Activated naive CD4-positive, alpha-beta T cell treated with anti-CD3 and anti-CD28 coated beads, Interleukin-2, amount 10 ng/mL, durations not matched to agents 7 days and 5 days (primary cell): ENCODE data around the gene XPO6.
"Not testable (repeated sequence)": the region's sequence is repeated elsewhere in the genome, so short reads cannot be mapped to it uniquely, and the experiment has no call there.

Experiments
- CTCF ChIA-PET: fragments of 350-600 bp; sonication (Branson Sonifier 250); formaldehyde crosslinking; loops from one replicate; lab custom pipeline; 2021; ENCODE audit warnings: antibody characterized with exemption; lab: Charles Lee
- DNase-seq: peaks from one replicate; pipeline ENCODE4 v3.0.0-alpha.2; 2020
- H3K27ac Mint-ChIP-seq: one replicate; pipeline ENCODE4 v1.8.0; 2021; ENCODE audit warnings: mild to moderate bottlenecking, moderate library complexity, mixed read lengths
- H3K27me3 Mint-ChIP-seq: one replicate; pipeline ENCODE4 v1.8.0; 2021; ENCODE audit warnings: mild to moderate bottlenecking, mixed read lengths
- H3K36me3 Mint-ChIP-seq: one replicate; pipeline ENCODE4 v1.8.0; 2021; ENCODE audit warnings: mixed read lengths
- H3K4me1 Mint-ChIP-seq: one replicate; pipeline ENCODE4 v1.8.0; 2021; ENCODE audit warnings: mixed read lengths
- H3K4me3 Mint-ChIP-seq: one replicate; pipeline ENCODE4 v1.8.0; 2021; ENCODE audit warnings: mild to moderate bottlenecking, moderate library complexity, mixed read lengths
- H3K9me3 Mint-ChIP-seq: one replicate; pipeline ENCODE4 v1.8.0; 2021; ENCODE audit warnings: mixed read lengths

Gene XPO6

GRCh38 chr16:28231763-28232162, 20.0 kb upstream of the XPO6 start:
- CTCF ChIA-PET = interaction anchor here (1.2 kb wide), 2 partner anchors 13 to 18 kb away, joined by 3 to 4 read pairs; no protein-coding TSS in a partner anchor
- H3K36me3 Mint-ChIP-seq = no peaks in the 10 kb centered on the region
- peaks cover 23% of the 10 kb centered on the region for H3K27me3 Mint-ChIP-seq
- no peak overlapping the region for H3K27ac Mint-ChIP-seq
- no peaks in the 10 kb centered on the region for H3K4me1 Mint-ChIP-seq
- DNase-seq = no peak
- H3K4me3 Mint-ChIP-seq = no peak overlapping the region
- H3K9me3 Mint-ChIP-seq = peaks cover 2% of the 10 kb centered on the region

GRCh38 chr16:28223909-28224308, 12.1 kb upstream of the XPO6 start:
- not testable (repeated sequence) for H3K4me1 Mint-ChIP-seq, H3K9me3 Mint-ChIP-seq, H3K36me3 Mint-ChIP-seq, H3K27ac Mint-ChIP-seq, H3K4me3 Mint-ChIP-seq, DNase-seq
- CTCF ChIA-PET = interaction anchor here (0.8 to 1.3 kb wide), 2 partner anchors 87 to 252 kb away, joined by 3 to 4 read pairs; no protein-coding TSS in a partner anchor
- peaks cover 14% of the 10 kb centered on the region for H3K27me3 Mint-ChIP-seq

- not testable (repeated sequence) for H3K36me3 Mint-ChIP-seq, H3K4me3 Mint-ChIP-seq, DNase-seq, H3K27ac Mint-ChIP-seq, H3K27me3 Mint-ChIP-seq, H3K4me1 Mint-ChIP-seq, H3K9me3 Mint-ChIP-seq
- CTCF ChIA-PET = interaction anchor here (1.1 to 4.6 kb wide), 3 partner anchors 10 to 97 kb away, joined by 3 to 100 read pairs (median 3); no protein-coding TSS in a partner anchor
Measured at GRCh38 chr16:28219777-28220176, 8.0 kb upstream of the XPO6 start.

- Mint-ChIP-seq H3K4me1 (peaks cover 8% of the 10 kb centered on the region), H3K36me3 (no peaks in the 10 kb centered on the region), H3K27ac (no peak overlapping the region), H3K9me3 (no peaks in the 10 kb centered on the region), H3K27me3 (peaks cover 8% of the 10 kb centered on the region), H3K4me3 (no peak overlapping the region)
- CTCF ChIA-PET = interaction anchor here (0.6 to 4.6 kb wide), 7 partner anchors 10 to 248 kb away, joined by 3 to 100 read pairs (median 3); no protein-coding TSS in a partner anchor
- no peak for DNase-seq
Measured at GRCh38 chr16:28219282-28219681, 7.5 kb upstream of the XPO6 start.

GRCh38 chr16:28218109-28218508, 6.3 kb upstream of the XPO6 start:
- Mint-ChIP-seq H3K27ac (no peak overlapping the region), H3K27me3 (no peaks in the 10 kb centered on the region), H3K4me1 (peaks cover 11% of the 10 kb centered on the region), H3K4me3 (no peak overlapping the region), H3K9me3 (no peaks in the 10 kb centered on the region), H3K36me3 (no peaks in the 10 kb centered on the region)
- DNase-seq = peak; percentile 80
- CTCF ChIA-PET = interaction anchor here (0.5 to 4.6 kb wide), 30 partner anchors 8 to 813 kb away, joined by 3 to 100 read pairs (median 4); no protein-coding TSS in a partner anchor

- H3K4me3 Mint-ChIP-seq = no peak overlapping the region
- no peak for DNase-seq
- H3K9me3 Mint-ChIP-seq = no peaks in the 10 kb centered on the region
- H3K27me3 Mint-ChIP-seq = no peaks in the 10 kb centered on the region
- H3K4me1 Mint-ChIP-seq = peaks cover 17% of the 10 kb centered on the region
- no peak overlapping the region for H3K27ac Mint-ChIP-seq
- no peaks in the 10 kb centered on the region for H3K36me3 Mint-ChIP-seq
- CTCF ChIA-PET = interaction anchor here (0.8 to 4.6 kb wide), 13 partner anchors 15 to 570 kb away, joined by 3 to 100 read pairs (median 5); no protein-coding TSS in a partner anchor
Measured at GRCh38 chr16:28217326-28217725, 5.6 kb upstream of the XPO6 start.

- DNase-seq = no peak
- Mint-ChIP-seq H3K9me3 (peaks cover 1% of the 10 kb centered on the region), H3K27ac (peak overlapping the region; percentile 67), H3K36me3 (peaks cover 7% of the 10 kb centered on the region), H3K27me3 (no peaks in the 10 kb centered on the region), H3K4me1 (peaks cover 38% of the 10 kb centered on the region), H3K4me3 (no peak overlapping the region)
- CTCF ChIA-PET = interaction anchor here (1.2 to 1.3 kb wide), 2 partner anchors 46 to 72 kb away, joined by 3 read pairs; no protein-coding TSS in a partner anchor
Measured at GRCh38 chr16:28213396-28213795, 1.6 kb upstream of the XPO6 start.

- peak overlapping the region; percentile 79 for H3K4me3 Mint-ChIP-seq
- no peak for DNase-seq
- H3K27ac Mint-ChIP-seq = peak overlapping the region; percentile 87
- H3K9me3 Mint-ChIP-seq = peaks cover 1% of the 10 kb centered on the region
- CTCF ChIA-PET = interaction anchor here (1.2 to 1.3 kb wide), 2 partner anchors 45 to 71 kb away, joined by 3 read pairs; no protein-coding TSS in a partner anchor
- H3K36me3 Mint-ChIP-seq = peaks cover 9% of the 10 kb centered on the region
- peaks cover 41% of the 10 kb centered on the region for H3K4me1 Mint-ChIP-seq
- H3K27me3 Mint-ChIP-seq = no peaks in the 10 kb centered on the region
Measured at GRCh38 chr16:28212532-28212873, 738 bp upstream of the XPO6 start.

GRCh38 chr16:28210979-28211588, 681 bp downstream of the XPO6 start:
- peaks cover 19% of the 10 kb centered on the region for H3K36me3 Mint-ChIP-seq
- peaks cover 1% of the 10 kb centered on the region for H3K9me3 Mint-ChIP-seq
- peak overlapping the region; percentile 73 for H3K4me3 Mint-ChIP-seq
- CTCF ChIA-PET = interaction anchor here (1.4 to 4.5 kb wide), 8 partner anchors 9 to 75 kb away, joined by 5 to 50 read pairs (median 10); no protein-coding TSS in a partner anchor
- peak; percentile 74 for DNase-seq
- H3K27me3 Mint-ChIP-seq = no peaks in the 10 kb centered on the region
- peaks cover 52% of the 10 kb centered on the region for H3K4me1 Mint-ChIP-seq
- peak overlapping the region; percentile 60 for H3K27ac Mint-ChIP-seq

GRCh38 chr16:28210264-28210663, 1.5 kb downstream of the XPO6 start:
- Mint-ChIP-seq H3K27ac (peak overlapping the region; percentile 60), H3K9me3 (peaks cover 1% of the 10 kb centered on the region)
- CTCF ChIA-PET = interaction anchor here (0.8 to 4.5 kb wide), 13 partner anchors 8 to 88 kb away, joined by 3 to 50 read pairs (median 8); no protein-coding TSS in a partner anchor

GRCh38 chr16:28208824-28209223, 2.9 kb downstream of the XPO6 start:
- CTCF ChIA-PET = interaction anchor here (1.0 to 4.5 kb wide), 10 partner anchors 11 to 75 kb away, joined by 3 to 50 read pairs (median 6); no protein-coding TSS in a partner anchor
- peak overlapping the region; percentile 74 for H3K4me3 Mint-ChIP-seq
- peaks cover 1% of the 10 kb centered on the region for H3K9me3 Mint-ChIP-seq
- no peak for DNase-seq
- peak overlapping the region; percentile 54 for H3K27ac Mint-ChIP-seq
- H3K27me3 Mint-ChIP-seq = no peaks in the 10 kb centered on the region
- peaks cover 19% of the 10 kb centered on the region for H3K36me3 Mint-ChIP-seq
- H3K4me1 Mint-ChIP-seq = peaks cover 51% of the 10 kb centered on the region

More at GRCh38 chr16:28210264-28210663, 1.5 kb downstream of the XPO6 start:
- peak overlapping the region; percentile 73 for H3K4me3 Mint-ChIP-seq
- DNase-seq = no peak
- H3K36me3 Mint-ChIP-seq = peaks cover 19% of the 10 kb centered on the region
- peaks cover 54% of the 10 kb centered on the region for H3K4me1 Mint-ChIP-seq
- no peaks in the 10 kb centered on the region for H3K27me3 Mint-ChIP-seq

GRCh38 chr16:28208131-28208530, 3.6 kb downstream of the XPO6 start:
- peak overlapping the region; percentile 8 for H3K4me3 Mint-ChIP-seq
- DNase-seq = no peak
- no peak overlapping the region for H3K27ac Mint-ChIP-seq
- peaks cover 19% of the 10 kb centered on the region for H3K36me3 Mint-ChIP-seq
- H3K4me1 Mint-ChIP-seq = peaks cover 49% of the 10 kb centered on the region
- H3K27me3 Mint-ChIP-seq = no peaks in the 10 kb centered on the region
- CTCF ChIA-PET = interaction anchor here (0.6 to 4.5 kb wide), 7 partner anchors 15 to 74 kb away, joined by 3 to 50 read pairs (median 5); no protein-coding TSS in a partner anchor
- H3K9me3 Mint-ChIP-seq = peaks cover 1% of the 10 kb centered on the region

- Mint-ChIP-seq H3K4me1 (peaks cover 43% of the 10 kb centered on the region), H3K9me3 (peaks cover 1% of the 10 kb centered on the region), H3K4me3 (peak overlapping the region; percentile 18), H3K27ac (peak overlapping the region; percentile 53), H3K27me3 (no peaks in the 10 kb centered on the region), H3K36me3 (peaks cover 19% of the 10 kb centered on the region)
- no peak for DNase-seq
- CTCF ChIA-PET = interaction anchor here (1.1 to 4.5 kb wide), 3 partner anchors 14 to 74 kb away, joined by 3 to 50 read pairs (median 7); no protein-coding TSS in a partner anchor
Measured at GRCh38 chr16:28207399-28207798, 4.4 kb downstream of the XPO6 start.

GRCh38 chr16:28205974-28206373, 5.8 kb downstream of the XPO6 start:
- no peak for DNase-seq
- Mint-ChIP-seq H3K36me3 (peaks cover 24% of the 10 kb centered on the region), H3K4me3 (no peak overlapping the region), H3K27ac (no peak overlapping the region), H3K9me3 (no peaks in the 10 kb centered on the region), H3K4me1 (peaks cover 44% of the 10 kb centered on the region), H3K27me3 (no peaks in the 10 kb centered on the region)
- CTCF ChIA-PET = no interaction called here
